SK-N-SH treated with all-trans-retinoic acid at 6 μM for 48 hours (cell line): ENCODE results near the gene AOC2.
"Not testable (repeated sequence)": the region's sequence is repeated elsewhere in the genome, so short reads cannot be mapped to it uniquely, and the experiment has no call there.

Experiments used
- CSDC2 ChIP-seq: fragments of 250-450 bp; sonication (Bioruptor Pico); IDR thresholded peaks from 2 replicates; pipeline ENCODE4 v1.5.0; 2020; ENCODE audit warnings: mild to moderate bottlenecking, moderate library complexity
- TF ChIP-seq, protein P1 (sequence below): fragments of 250-450 bp; sonication (Bioruptor Pico); IDR thresholded peaks from 2 replicates; pipeline ENCODE4 v1.5.1; 2021; ENCODE audit warnings: mild to moderate bottlenecking, moderate library complexity

DNA sequence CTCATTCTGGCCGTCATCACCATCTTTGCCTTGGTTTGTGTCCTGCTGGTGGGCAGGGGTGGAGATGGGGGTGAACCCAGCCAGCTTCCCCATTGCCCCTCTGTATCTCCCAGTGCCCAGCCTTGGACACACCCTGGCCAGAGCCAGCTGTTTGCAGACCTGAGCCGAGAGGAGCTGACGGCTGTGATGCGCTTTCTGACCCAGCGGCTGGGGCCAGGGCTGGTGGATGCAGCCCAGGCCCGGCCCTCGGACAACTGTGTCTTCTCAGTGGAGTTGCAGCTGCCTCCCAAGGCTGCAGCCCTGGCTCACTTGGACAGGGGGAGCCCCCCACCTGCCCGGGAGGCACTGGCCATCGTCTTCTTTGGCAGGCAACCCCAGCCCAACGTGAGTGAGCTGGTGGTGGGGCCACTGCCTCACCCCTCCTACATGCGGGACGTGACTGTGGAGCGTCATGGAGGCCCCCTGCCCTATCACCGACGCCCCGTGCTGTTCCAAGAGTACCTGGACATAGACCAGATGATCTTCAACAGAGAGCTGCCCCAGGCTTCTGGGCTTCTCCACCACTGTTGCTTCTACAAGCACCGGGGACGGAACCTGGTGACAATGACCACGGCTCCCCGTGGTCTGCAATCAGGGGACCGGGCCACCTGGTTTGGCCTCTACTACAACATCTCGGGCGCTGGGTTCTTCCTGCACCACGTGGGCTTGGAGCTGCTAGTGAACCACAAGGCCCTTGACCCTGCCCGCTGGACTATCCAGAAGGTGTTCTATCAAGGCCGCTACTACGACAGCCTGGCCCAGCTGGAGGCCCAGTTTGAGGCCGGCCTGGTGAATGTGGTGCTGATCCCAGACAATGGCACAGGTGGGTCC lies 7.2 kb downstream of the AOC2 start:
- TF ChIP-seq, protein P1, sequence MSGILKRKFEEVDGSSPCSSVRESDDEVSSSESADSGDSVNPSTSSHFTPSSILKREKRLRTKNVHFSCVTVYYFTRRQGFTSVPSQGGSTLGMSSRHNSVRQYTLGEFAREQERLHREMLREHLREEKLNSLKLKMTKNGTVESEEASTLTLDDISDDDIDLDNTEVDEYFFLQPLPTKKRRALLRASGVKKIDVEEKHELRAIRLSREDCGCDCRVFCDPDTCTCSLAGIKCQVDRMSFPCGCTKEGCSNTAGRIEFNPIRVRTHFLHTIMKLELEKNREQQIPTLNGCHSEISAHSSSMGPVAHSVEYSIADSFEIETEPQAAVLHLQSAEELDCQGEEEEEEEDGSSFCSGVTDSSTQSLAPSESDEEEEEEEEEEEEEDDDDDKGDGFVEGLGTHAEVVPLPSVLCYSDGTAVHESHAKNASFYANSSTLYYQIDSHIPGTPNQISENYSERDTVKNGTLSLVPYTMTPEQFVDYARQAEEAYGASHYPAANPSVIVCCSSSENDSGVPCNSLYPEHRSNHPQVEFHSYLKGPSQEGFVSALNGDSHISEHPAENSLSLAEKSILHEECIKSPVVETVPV, result not testable (repeated sequence)
- not testable (repeated sequence) for TF ChIP-seq CSDC2 (CRISPR knock-in tag)
